Umbilical cord (tissue), 2 donors: Measurements from ENCODE around the gene MYO3A. TPM values are rescaled to one million over a fixed set of nuclear protein-coding genes. Genes with fewer than 3 reads are reported as not detected.
A peak's percentile ranks its signal among the peaks of the same experiment; 100 is the strongest.
"Not testable (repeated sequence)": the region's sequence is repeated elsewhere in the genome, so short reads cannot be mapped to it uniquely, and the experiment has no call there.

Source experiments
- DNase-seq: peaks from one replicate; pipeline ENCODE4 v3.0.0-alpha.2; 2015; ENCODE audit warnings: low spot score
- total RNA-seq: library from RNA; depleted of rRNA; stranded (reverse); fragments of >200 nt; gene quantifications from one replicate; pipeline ENCODE4 v1.2.3, GENCODE V29; 2014; ENCODE audit warnings: low replicate concordance; ENCODE audit not compliant: insufficient read depth

Gene MYO3A
- total RNA-seq, 1 donor from 2014 or later, result 4.3 TPM

DNA sequence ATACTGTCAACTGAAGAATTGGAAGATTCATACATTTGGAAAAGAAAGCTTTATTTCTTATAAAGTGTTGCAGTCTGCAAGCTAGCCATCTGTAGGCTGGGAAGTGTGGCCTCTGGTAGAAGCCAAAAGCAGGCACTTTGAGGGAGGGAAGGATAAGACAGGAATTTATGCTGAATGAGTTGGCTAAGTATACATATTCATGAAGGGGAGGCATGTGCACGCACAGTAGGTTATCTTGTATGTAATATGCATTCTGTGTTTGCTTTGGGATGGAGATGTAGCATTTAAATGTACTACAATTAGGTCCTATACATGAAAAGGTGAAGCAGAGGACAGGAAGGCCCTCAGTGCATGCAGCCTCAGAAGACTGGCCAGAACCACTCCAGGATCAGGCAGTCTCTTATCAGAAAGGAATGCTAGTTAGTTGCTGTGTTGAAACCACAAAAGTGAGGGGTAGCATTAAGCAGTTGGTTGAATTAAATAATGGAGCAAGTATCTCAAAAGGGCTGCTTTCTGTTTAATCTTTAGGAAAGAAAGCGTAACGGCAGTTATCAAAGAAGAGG, 40.9 kb downstream of the MYO3A start:
- no peak for DNase-seq

GRCh38 chr10:25978771-25979170, 44.7 kb downstream of the MYO3A start:
- DNase-seq, result no peak

DNA sequence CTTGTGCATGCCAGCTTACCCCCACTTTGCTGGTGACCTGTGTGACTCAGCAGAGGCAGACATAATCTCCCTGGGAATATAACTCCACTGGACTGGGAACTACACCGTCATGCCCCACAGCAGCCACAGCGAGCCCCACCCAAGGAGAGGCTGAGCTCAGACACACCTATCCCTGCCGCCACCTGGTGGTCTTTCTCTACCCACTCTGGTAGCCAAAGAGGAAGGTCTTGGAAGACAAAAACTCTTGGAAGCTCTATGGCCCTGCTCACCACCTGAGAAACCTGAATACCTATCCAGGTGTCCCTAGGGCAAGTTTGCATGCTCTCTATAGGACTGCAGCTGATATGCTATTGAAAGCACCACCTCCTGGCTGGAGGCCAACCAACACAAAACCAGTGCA, 48.1 kb downstream of the MYO3A start:
- no peak for DNase-seq

DNA sequence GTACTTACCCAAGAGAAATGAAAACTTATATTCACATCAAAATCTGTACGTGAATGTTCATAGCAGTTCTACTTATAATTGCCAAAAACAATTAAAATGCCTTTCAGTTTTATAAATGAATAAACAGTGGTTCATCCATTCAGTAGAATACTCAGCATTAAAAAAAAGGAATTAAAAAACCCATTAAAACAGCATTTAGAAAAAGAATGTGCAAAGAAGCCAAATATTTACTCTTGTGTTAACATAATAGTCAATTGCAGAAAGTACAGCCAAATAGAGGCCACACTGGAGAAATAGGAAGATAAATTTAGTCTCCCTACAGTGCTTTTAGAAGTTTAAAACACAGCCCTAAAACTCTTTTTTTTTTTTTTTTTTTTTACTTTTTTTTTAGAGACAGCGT, 54.6 kb downstream of the MYO3A start:
- no peak for DNase-seq

- no peak for DNase-seq
Observed at GRCh38 chr10:25989951-25990350, 55.9 kb downstream of the MYO3A start.

DNA sequence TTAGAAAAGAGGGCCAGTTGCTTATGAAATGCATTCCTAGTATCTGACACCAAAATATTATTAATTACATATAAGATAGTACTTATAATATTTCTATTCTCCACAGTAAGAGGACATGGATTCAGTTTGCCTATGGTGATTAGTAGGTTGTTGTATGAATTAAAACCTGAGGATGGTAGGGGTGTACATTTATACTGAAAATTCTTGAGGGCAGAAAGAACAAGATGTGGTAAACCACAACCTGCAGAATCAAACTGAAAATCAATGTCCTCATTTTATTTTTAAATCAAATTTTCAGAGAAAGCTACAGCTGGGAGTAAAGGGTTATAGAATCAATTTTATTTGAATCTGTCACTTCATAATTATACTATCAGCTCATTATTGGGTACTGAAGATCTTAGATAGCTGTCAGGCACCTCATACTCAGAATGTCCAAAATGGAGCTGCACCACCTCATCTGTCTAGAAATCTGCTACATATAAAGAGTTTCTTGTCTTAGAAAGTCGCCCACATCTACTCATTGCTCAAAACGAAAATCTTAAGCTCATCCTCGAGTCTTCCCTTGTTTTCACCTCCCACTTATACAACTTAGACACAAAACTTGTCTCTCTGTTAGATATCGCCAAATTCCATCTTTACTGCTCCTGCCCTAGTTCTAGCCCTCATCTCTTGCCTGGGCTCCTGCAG, 65.4 kb downstream of the MYO3A start:
- DNase-seq, result no peak

GRCh38 chr10:26000971-26001370, 66.9 kb downstream of the MYO3A start:
- no peak for DNase-seq

GRCh38 chr10:26002466-26002865, 68.4 kb downstream of the MYO3A start:
- DNase-seq, result not testable (repeated sequence)

GRCh38 chr10:26015092-26015491, 81.1 kb downstream of the MYO3A start:
- no peak for DNase-seq

- DNase-seq, result no peak
Observed at GRCh38 chr10:26022831-26023230, 88.8 kb downstream of the MYO3A start.

- DNase-seq, result no peak
Observed at GRCh38 chr10:26024303-26024702, 90.3 kb downstream of the MYO3A start.

DNA sequence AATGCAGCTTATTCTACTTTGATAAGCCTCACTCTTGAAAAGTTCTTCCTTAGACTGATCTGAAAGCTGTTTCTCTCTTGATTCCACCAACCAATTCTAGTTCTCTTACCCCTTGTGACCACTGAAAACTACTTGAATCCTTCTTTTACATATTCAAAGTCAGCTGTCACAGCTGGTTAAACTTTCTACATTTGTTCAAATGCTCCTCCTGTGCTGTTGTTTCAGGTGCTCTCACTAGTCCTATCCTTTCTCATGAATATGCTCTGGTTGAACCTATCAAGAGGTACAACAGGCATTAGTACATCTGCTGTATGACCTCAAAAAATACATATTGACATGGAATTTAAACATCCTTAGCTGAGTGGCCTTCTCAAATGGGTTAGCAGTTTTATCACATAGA, 91.5 kb downstream of the MYO3A start:
- DNase-seq, result no peak

DNA sequence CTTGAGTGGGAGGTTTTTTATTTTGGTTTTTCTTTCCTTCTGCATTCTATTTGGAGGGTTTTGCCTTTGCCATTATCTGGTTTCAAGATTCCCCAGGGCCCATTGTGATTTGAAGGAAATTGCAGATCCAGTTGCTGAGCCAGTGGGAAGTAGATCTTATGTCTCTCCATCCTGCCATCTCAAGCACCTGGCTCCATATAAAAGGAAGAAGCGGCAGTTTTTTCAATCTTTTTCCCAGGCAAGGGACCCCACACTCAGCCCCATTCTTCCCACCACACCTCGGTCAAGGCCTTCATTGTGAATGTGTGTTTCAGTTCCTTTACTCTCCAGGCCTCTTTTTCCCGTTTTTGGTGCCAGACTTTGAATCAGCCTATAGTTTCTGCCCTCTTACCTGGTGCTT, 95.8 kb downstream of the MYO3A start:
- no peak for DNase-seq

GRCh38 chr10:26031300-26031699, 97.3 kb downstream of the MYO3A start:
- no peak for DNase-seq

DNA sequence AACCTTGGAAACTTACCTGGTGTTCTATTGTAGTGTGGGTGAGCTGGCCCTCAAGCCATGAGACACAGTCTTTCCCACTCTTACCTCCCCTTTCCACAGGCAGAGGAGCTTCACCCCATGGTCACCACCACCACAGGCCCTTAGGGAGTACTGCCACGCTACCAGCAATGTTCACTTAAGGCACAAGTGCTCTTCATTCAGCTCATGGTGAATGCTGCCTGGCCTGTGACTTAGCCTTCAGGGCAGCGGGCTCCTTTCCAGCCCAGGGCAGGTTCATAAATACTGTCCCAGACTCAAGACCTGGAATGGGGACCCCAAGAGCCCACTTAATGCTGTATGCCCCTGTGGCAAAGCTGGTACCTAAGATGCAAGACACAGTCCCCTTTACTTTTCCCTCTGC, 109.4 kb downstream of the MYO3A start:
- no peak for DNase-seq

- peak; percentile 81 for DNase-seq
Observed at GRCh38 chr10:26044141-26044749, 110.2 kb downstream of the MYO3A start.

DNA sequence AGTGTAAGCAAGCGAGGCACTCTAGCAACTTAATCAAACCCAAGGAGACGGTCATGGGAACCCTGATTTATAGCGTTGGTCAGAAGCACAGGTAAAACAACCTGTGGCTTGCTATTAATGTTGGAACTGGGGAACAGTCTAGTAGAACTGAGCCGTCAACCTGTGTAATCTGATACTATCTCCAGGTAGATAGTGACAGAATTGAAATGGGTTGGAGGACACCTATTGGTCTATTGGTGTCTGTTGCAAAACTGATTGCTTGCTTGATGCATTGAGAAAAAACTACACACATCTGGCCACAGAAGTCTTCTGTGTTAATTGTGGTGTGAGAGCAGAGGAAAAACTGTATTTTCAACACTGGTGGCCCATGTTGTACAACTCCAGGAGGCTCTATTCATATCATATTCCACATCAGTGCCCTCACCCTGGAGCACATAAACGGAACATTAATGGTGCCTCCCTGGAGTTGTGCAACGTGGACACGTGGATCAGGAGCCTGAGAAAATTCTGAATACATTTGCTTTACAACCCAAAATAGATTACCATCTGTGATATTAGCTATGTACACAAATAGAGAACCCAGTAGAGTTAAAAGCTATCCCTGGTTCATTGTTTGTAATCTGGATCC, 112.2 kb downstream of the MYO3A start:
- no peak for DNase-seq

DNA sequence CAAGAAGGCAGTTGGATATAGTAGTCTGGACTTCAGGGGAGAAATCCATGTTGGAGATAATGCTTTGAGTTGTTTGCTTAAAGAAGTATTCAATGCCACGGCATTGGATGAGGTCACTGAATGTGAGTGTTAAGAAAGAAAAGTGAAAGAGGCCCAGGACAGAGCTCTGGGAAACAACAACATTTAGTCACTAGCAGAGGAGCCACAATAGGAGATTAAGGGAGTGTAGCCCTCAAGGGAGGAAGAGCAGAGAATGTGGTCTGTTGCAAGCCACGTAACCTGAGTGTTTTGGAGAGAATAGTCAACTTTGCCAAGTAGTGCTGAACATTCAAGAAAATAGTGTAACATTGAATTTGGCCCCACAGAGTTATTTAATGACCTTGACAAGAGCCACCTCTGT, 114.7 kb downstream of the MYO3A start:
- no peak for DNase-seq

DNA sequence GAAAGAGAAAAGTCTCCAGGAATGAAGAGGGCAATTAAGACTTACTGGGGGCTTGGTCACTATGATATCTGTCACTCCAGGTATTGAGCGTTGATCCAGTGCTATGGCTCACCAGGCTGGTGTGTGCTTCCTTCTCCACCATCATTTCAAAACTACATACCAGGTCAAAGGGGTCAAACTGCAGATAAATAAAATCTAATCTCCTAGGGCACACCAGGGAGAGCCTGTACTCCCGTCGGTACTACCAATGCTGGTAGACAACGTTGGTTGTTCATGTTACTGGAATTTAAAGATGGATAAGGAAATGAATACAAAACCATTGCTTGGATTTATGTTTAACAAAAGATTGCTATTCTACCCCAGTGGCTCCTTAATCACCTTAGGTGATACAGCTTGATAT, 118.3 kb downstream of the MYO3A start:
- DNase-seq, result no peak

- no peak for DNase-seq
Observed at GRCh38 chr10:26057466-26057865, 123.4 kb downstream of the MYO3A start.

- no peak for DNase-seq
Observed at GRCh38 chr10:26064106-26064505, 130.1 kb downstream of the MYO3A start.

DNA sequence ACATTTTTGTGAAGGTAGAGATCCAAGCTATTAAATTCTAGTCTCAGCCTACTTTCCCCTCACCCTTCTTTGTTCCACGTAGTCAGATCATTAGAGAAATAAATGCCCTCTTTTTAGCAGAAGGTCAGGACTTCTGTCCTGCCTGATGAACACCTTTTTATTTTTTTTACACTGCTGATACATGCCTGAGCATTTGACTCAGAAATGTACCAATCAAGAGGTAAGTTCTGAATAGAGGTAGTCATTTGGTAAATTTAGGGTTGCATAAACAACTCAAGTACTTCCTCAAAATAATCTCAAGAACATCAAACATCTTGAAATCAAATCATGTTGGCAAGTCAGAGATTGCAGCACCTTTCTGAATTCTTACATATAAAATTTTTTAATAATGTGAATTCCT, 133.7 kb downstream of the MYO3A start:
- DNase-seq, result no peak

- DNase-seq, result not testable (repeated sequence)
Observed at GRCh38 chr10:26080971-26081370, 146.9 kb downstream of the MYO3A start.
